DND-41 (cell line): ENCODE results near the gene ADAM15.

ENCODE experiments used
- ATAC-seq: fragments of 200-7000 bp; cut with Tn5 transposase; 3 replicates; pipeline ENCODE4 v1.9.1; 2021; ENCODE audit warnings: low read depth; ENCODE audit not compliant: insufficient read depth
- DNase-seq: peaks from one replicate; pipeline ENCODE4 v3.0.0-alpha.2; 2020
- H2AFZ ChIP-seq: 2 replicates; pipeline ENCODE4 v1.6.0; 2012; ENCODE audit warnings: low read depth, low read length
- H3K27ac ChIP-seq: 2 replicates; pipeline ENCODE4 v1.5.1; 2012; ENCODE audit warnings: low read length, inconsistent platforms
- H3K27me3 ChIP-seq: fragments of 200-600 bp; sonication (generic); 2 replicates; pipeline ENCODE4 v1.6.0; 2012; ENCODE audit warnings: low read length, mild to moderate bottlenecking, inconsistent platforms; ENCODE audit not compliant: insufficient read depth, poor library complexity
- H3K36me3 ChIP-seq: 2 replicates; pipeline ENCODE4 v1.5.1; 2012; ENCODE audit warnings: low read length, inconsistent platforms; ENCODE audit not compliant: insufficient read depth
- H3K4me1 ChIP-seq: 2 replicates; pipeline ENCODE4 v1.5.1; 2012; ENCODE audit warnings: mild to moderate bottlenecking, low read length; ENCODE audit not compliant: insufficient read depth
- H3K4me2 ChIP-seq: 2 replicates; pipeline ENCODE4 v1.6.0; 2012; ENCODE audit warnings: mild to moderate bottlenecking, moderate library complexity, low read length, inconsistent platforms; ENCODE audit not compliant: insufficient read depth
- H3K4me3 ChIP-seq, 2 experiments: fragments of 200-600 bp in 1 of 2; shearing (Covaris generic) in 1 of 2; 2 replicates each; pipeline ENCODE4 v1.5.1; 2012 to 2016; ENCODE audit warnings: inconsistent platforms in 2 of 2, low read length in 2 of 2, mild to moderate bottlenecking in 2 of 2, low read depth in 1 of 2, moderate library complexity in 1 of 2
- H3K79me2 ChIP-seq: 2 replicates; pipeline ENCODE4 v1.6.0; 2012; ENCODE audit warnings: low read length, inconsistent platforms; ENCODE audit not compliant: insufficient read depth
- H3K9ac ChIP-seq: 2 replicates; pipeline ENCODE4 v1.6.0; 2012; ENCODE audit warnings: low read depth, mild to moderate bottlenecking, inconsistent platforms, low read length, moderate library complexity
- H3K9me3 ChIP-seq: 2 replicates; pipeline ENCODE4 v1.5.1; 2012; ENCODE audit warnings: low read length, moderate library complexity, mild to moderate bottlenecking, inconsistent platforms; ENCODE audit not compliant: insufficient read depth, severe bottlenecking
- H4K20me1 ChIP-seq: 2 replicates; pipeline ENCODE4 v1.6.0; 2012; ENCODE audit warnings: low read length; ENCODE audit not compliant: insufficient read depth
- CTCF ChIP-seq: IDR thresholded peaks from 2 replicates; pipeline ENCODE4 v1.5.1; 2012; ENCODE audit warnings: borderline replicate concordance, low read length, moderate library complexity, mild to moderate bottlenecking; ENCODE audit not compliant: poor library complexity, severe bottlenecking; ENCODE audit errors: extremely low read depth
- EZH2 ChIP-seq: IDR thresholded peaks from 3 replicates; pipeline ENCODE4 v1.6.1; 2012; ENCODE audit warnings: borderline replicate concordance, low read depth, mild to moderate bottlenecking, moderate library complexity, low read length, inconsistent platforms; ENCODE audit not compliant: severe bottlenecking

The ADAM15 gene

GRCh38 chr1:155110381-155110780, 59.3 kb downstream of the ADAM15 start:
- H3K27ac ChIP-seq = no peak overlapping the region
- no peak overlapping the region for H2AFZ ChIP-seq
- ATAC-seq (no peak), DNase-seq (no peak)
- H3K36me3 ChIP-seq = no peaks in the 10 kb centered on the region
- no peak overlapping the region for H3K4me3 ChIP-seq
- no peaks in the 10 kb centered on the region for H4K20me1 ChIP-seq
- no peak for TF ChIP-seq EZH2
- no peaks in the 10 kb centered on the region for H3K79me2 ChIP-seq
- no peaks in the 10 kb centered on the region for H3K9me3 ChIP-seq
- no peak overlapping the region for H3K4me2 ChIP-seq
- H3K27me3 ChIP-seq = peaks cover 6% of the 10 kb centered on the region
- no peaks in the 10 kb centered on the region for H3K4me1 ChIP-seq
- no peak overlapping the region for H3K9ac ChIP-seq

- H3K4me1 ChIP-seq = no peaks in the 10 kb centered on the region
- ATAC-seq (no peak), DNase-seq (no peak)
- no peak overlapping the region for H3K4me3 ChIP-seq
- no peak overlapping the region for H3K4me2 ChIP-seq
- no peaks in the 10 kb centered on the region for H3K79me2 ChIP-seq
- H4K20me1 ChIP-seq = no peaks in the 10 kb centered on the region
- no peak overlapping the region for H3K27ac ChIP-seq
- no peak overlapping the region for H3K9ac ChIP-seq
- H3K9me3 ChIP-seq = no peaks in the 10 kb centered on the region
- no peak for TF ChIP-seq CTCF
- TF ChIP-seq EZH2 = no peak
- peaks cover 4% of the 10 kb centered on the region for H3K27me3 ChIP-seq
- H2AFZ ChIP-seq = no peak overlapping the region
- H3K36me3 ChIP-seq = no peaks in the 10 kb centered on the region
Measured at GRCh38 chr1:155110826-155111225, 59.7 kb downstream of the ADAM15 start.
